Measurements from ENCODE around the gene LCMT2.

GRCh38 chr15:43370975-43371974 lies 40.9 kb upstream of the LCMT2 start, which contains the start of the genes TUBGCP4 and ZSCAN29:
- TF ChIP-seq CTCF (IDR thresholded peaks at IDR 0.05) (peak in 4 of 5 experiments; percentile 9 to 30 (median 25)), POLR2A (IDR thresholded peaks at IDR 0.05) (no peak), EP300 (IDR thresholded peaks at IDR 0.05) (peak in 1 of 2 donors; percentile 49)

All from tibial nerve (tissue), 4 donors.